IMR-90 (cell line): Measurements from ENCODE around the gene UBE2E2. TPM values are rescaled to one million over a fixed set of nuclear protein-coding genes. Genes with fewer than 3 reads are reported as not detected.

ENCODE experiments used
- ATAC-seq: fragments of 200-7000 bp; cut with Tn5 transposase; 2 replicates; pipeline ENCODE4 v1.9.1; 2020; ENCODE audit warnings: low read depth, mild to moderate bottlenecking, moderate library complexity
- BruUV-seq: library from RNA; stranded (reverse); fragments of 400-500 nt; replicated peaks from 2 replicates; lab custom pipeline; 2021; lab: Mats Ljungman, UMichigan
- CTCF ChIA-PET: fragments of 300-600 bp; formaldehyde crosslinking; extraction: SDS; loops from one replicate; lab custom pipeline; 2021; ENCODE audit warnings: antibody characterized with exemption; lab: Yijun Ruan, JAX
- POLR2A ChIA-PET: fragments of 300-600 bp; sonication (Branson Sonifier 250); formaldehyde crosslinking; loops from one replicate; lab custom pipeline; 2022; ENCODE audit warnings: antibody characterized with exemption; ENCODE audit not compliant: unreplicated experiment; lab: Charles Lee
- DNase-seq: peaks from one replicate; pipeline ENCODE4 v3.0.0; 2013
- H2AFZ ChIP-seq: replicated peaks from 2 replicates; pipeline ENCODE3; 2013; ENCODE audit warnings: low read length, mild to moderate bottlenecking; ENCODE audit not compliant: poor library complexity
- H2AK5ac ChIP-seq: 2 replicates; pipeline ENCODE4 v1.6.1; 2013; ENCODE audit warnings: low read depth, low read length, inconsistent platforms
- H2AK9ac ChIP-seq: replicated peaks from 2 replicates; pipeline ENCODE3; 2013; ENCODE audit warnings: mild to moderate bottlenecking, low read depth, low read length, moderate library complexity; ENCODE audit not compliant: poor library complexity
- H2BK120ac ChIP-seq: 2 replicates; pipeline ENCODE4 v1.6.1; 2013; ENCODE audit warnings: low read depth, low read length, inconsistent platforms
- H2BK15ac ChIP-seq: 3 replicates; pipeline ENCODE4 v1.6.1; 2013; ENCODE audit warnings: low read depth, low read length, inconsistent platforms
- H2BK20ac ChIP-seq: 2 replicates; pipeline ENCODE4 v1.6.1; 2013; ENCODE audit warnings: low read depth, mild to moderate bottlenecking, inconsistent platforms, low read length, moderate library complexity
- H2BK5ac ChIP-seq: 2 replicates; pipeline ENCODE4 v1.6.1; 2013; ENCODE audit warnings: mild to moderate bottlenecking, low read depth, low read length, inconsistent platforms; ENCODE audit not compliant: poor library complexity, severe bottlenecking
- H3K14ac ChIP-seq: replicated peaks from 2 replicates; pipeline ENCODE4 v1.6.1; 2013; ENCODE audit warnings: low read depth, low read length, inconsistent platforms
- H3K18ac ChIP-seq: 2 replicates; pipeline ENCODE4 v1.6.1; 2013; ENCODE audit warnings: low read depth, low read length, control low read depth
- H3K23ac ChIP-seq: 2 replicates; pipeline ENCODE4 v1.6.1; 2013; ENCODE audit warnings: low read depth, low read length, inconsistent platforms
- H3K27ac ChIP-seq: 2 replicates; pipeline ENCODE4 v1.5.1; 2013; ENCODE audit warnings: mild to moderate bottlenecking, control low read depth, low read length; ENCODE audit not compliant: insufficient read depth
- H3K27me3 ChIP-seq: 2 replicates; pipeline ENCODE4 v1.6.1; 2013; ENCODE audit warnings: low read length; ENCODE audit not compliant: control insufficient read depth, insufficient read depth
- H3K36me3 ChIP-seq: 2 replicates; pipeline ENCODE4 v1.6.1; 2013; ENCODE audit warnings: low read length, mixed read lengths; ENCODE audit not compliant: control insufficient read depth, insufficient read depth
- H3K4ac ChIP-seq: 2 replicates; pipeline ENCODE4 v1.6.1; 2013; ENCODE audit warnings: low read depth, low read length, inconsistent platforms
- H3K4me1 ChIP-seq: 2 replicates; pipeline ENCODE4 v1.6.1; 2013; ENCODE audit warnings: low read length, mixed read lengths; ENCODE audit not compliant: control insufficient read depth, insufficient read depth
- H3K4me2 ChIP-seq: 2 replicates; pipeline ENCODE4 v1.6.1; 2013; ENCODE audit warnings: low read depth, mild to moderate bottlenecking, control low read depth, low read length, moderate library complexity
- H3K4me3 ChIP-seq: 2 replicates; pipeline ENCODE4 v1.5.1; 2013; ENCODE audit warnings: low read depth, mild to moderate bottlenecking, control low read depth, low read length, moderate library complexity; ENCODE audit not compliant: insufficient read depth
- H3K56ac ChIP-seq: 2 replicates; pipeline ENCODE4 v1.6.1; 2013; ENCODE audit warnings: low read length, inconsistent platforms; ENCODE audit not compliant: insufficient read depth; ENCODE audit errors: extremely low read depth
- H3K79me1 ChIP-seq, 2 experiments: 2 replicates each; pipeline ENCODE4 v1.6.1; 2013; ENCODE audit warnings: low read length in 2 of 2, inconsistent platforms in 1 of 2, low read depth in 1 of 2
- H3K9ac ChIP-seq: 2 replicates; pipeline ENCODE4 v1.6.1; 2013; ENCODE audit warnings: low read depth, low read length, control low read depth
- H3K9me1 ChIP-seq: 2 replicates; pipeline ENCODE4 v1.6.1; 2013; ENCODE audit warnings: low read length, inconsistent platforms; ENCODE audit not compliant: insufficient read depth
- H3K9me3 ChIP-seq: 2 replicates; pipeline ENCODE4 v1.6.1; 2013; ENCODE audit warnings: low read length; ENCODE audit not compliant: control insufficient read depth, insufficient read depth
- H4K20me1 ChIP-seq: 2 replicates; pipeline ENCODE4 v1.6.1; 2013; ENCODE audit warnings: low read length, inconsistent platforms; ENCODE audit not compliant: insufficient read depth
- H4K5ac ChIP-seq: 2 replicates; pipeline ENCODE4 v1.6.1; 2013; ENCODE audit warnings: mild to moderate bottlenecking, low read depth, low read length, control low read depth
- H4K8ac ChIP-seq, 2 experiments: 2 replicates each; pipeline ENCODE4 v1.6.1; 2013; ENCODE audit warnings: low read depth in 2 of 2, low read length in 2 of 2, control low read depth in 1 of 2, inconsistent platforms in 1 of 2
- H4K91ac ChIP-seq: 2 replicates; pipeline ENCODE4 v1.6.1; 2013; ENCODE audit warnings: low read depth, low read length, inconsistent platforms; ENCODE audit not compliant: insufficient read depth
- BHLHE40 ChIP-seq: fragments of 150-350 bp; IDR thresholded peaks from 2 replicates; pipeline ENCODE4 v1.6.1; 2016; ENCODE audit warnings: mild to moderate bottlenecking, low read depth, low read length
- CEBPB ChIP-seq: IDR thresholded peaks from 2 replicates; pipeline ENCODE4 v1.6.1; 2012; ENCODE audit warnings: low read depth, low read length, improper control_type of control experiment
- CHD1 ChIP-seq: IDR thresholded peaks from 2 replicates; pipeline ENCODE4 v1.6.1; 2012; ENCODE audit warnings: low read depth, low read length, improper control_type of control experiment
- FOS ChIP-seq: fragments of 150-350 bp; IDR thresholded peaks from 2 replicates; pipeline ENCODE4 v1.6.1; 2016; ENCODE audit warnings: low read depth, low read length
- MAFK ChIP-seq: IDR thresholded peaks from 2 replicates; pipeline ENCODE4 v1.6.1; 2012; ENCODE audit warnings: low read depth, low read length, improper control_type of control experiment
- MAZ ChIP-seq: IDR thresholded peaks from 2 replicates; pipeline ENCODE4 v1.6.1; 2012; ENCODE audit warnings: low read depth, mild to moderate bottlenecking, low read length, improper control_type of control experiment, moderate library complexity, borderline replicate concordance
- MXI1 ChIP-seq: IDR thresholded peaks from 2 replicates; pipeline ENCODE4 v1.6.1; 2012; ENCODE audit warnings: low read depth, mild to moderate bottlenecking, low read length, moderate library complexity, borderline replicate concordance
- NFE2L2 ChIP-seq: fragments of 150-350 bp; IDR thresholded peaks from 2 replicates; pipeline ENCODE4 v1.6.1; 2016; ENCODE audit warnings: low read depth, mild to moderate bottlenecking, low read length
- POLR2A ChIP-seq: IDR thresholded peaks from 2 replicates; pipeline ENCODE4 v1.6.1; 2012; ENCODE audit warnings: mild to moderate bottlenecking, low read depth, low read length
- RAD21 ChIP-seq: IDR thresholded peaks from 2 replicates; pipeline ENCODE4 v1.6.1; 2012; ENCODE audit warnings: low read length, improper control_type of control experiment
- RCOR1 ChIP-seq: IDR thresholded peaks from 2 replicates; pipeline ENCODE4 v1.6.1; 2012; ENCODE audit warnings: mild to moderate bottlenecking, low read length, improper control_type of control experiment; ENCODE audit not compliant: insufficient replicate concordance
- RFX5 ChIP-seq: IDR thresholded peaks from 2 replicates; pipeline ENCODE4 v1.8.0; 2012; ENCODE audit warnings: low read depth, mild to moderate bottlenecking, low read length, moderate library complexity
- SMC3 ChIP-seq: fragments of 150-350 bp; IDR thresholded peaks from 2 replicates; pipeline ENCODE4 v1.6.1; 2016; ENCODE audit warnings: low read depth, mild to moderate bottlenecking, antibody characterized with exemption, low read length, moderate library complexity
- WGBS, 2 experiments: methylation state at CpG; one replicate each; pipeline versions ENCODE4 v1.1.5 to v1.1.7; 2013; ENCODE audit warnings: missing lambda C conversion rate in 2 of 2; ENCODE audit not compliant: insufficient read length in 1 of 2; ENCODE audit errors: extremely low coverage in 2 of 2; 5-methylcytosine and 5-hydroxymethylcytosine counted together
- dilution Hi-C: fragments of 300-500 bp; cut with HindIII; formaldehyde crosslinking; loops from one replicate; pipeline ENCODE4 v1.14.3; 2018; ENCODE audit warnings: low sequenced_read_pairs; ENCODE audit not compliant: unreplicated experiment
- in situ Hi-C: fragments of 300-500 bp; cut with MboI; formaldehyde crosslinking; loops from 3 replicates; pipeline ENCODE4 v1.14.3; 2019; ENCODE audit warnings: low sequenced_read_pairs, inconsistent platforms, mixed read lengths
- intact Hi-C: fragments of 100-400 bp; cut with micrococcal nuclease; formaldehyde crosslinking; loops from 2 replicates; pipeline ENCODE4 v1.10.0; 2022
- polyA plus RNA-seq, 3 experiments: library from polyadenylated mRNA; depleted of rRNA; stranded (reverse); fragments of >200 nt; gene quantifications; 2 replicates each; pipeline ENCODE4 v1.2.3, GENCODE V29; 2012; ENCODE audit warnings: low replicate concordance in 1 of 3
- total RNA-seq: library from RNA; depleted of rRNA; stranded (reverse); fragments of >200 nt; gene quantifications from 2 replicates; pipeline ENCODE4 v1.2.3, GENCODE V29; 2012
- TF ChIP-seq, protein P1 (sequence below): conservative IDR thresholded peaks from 2 replicates; pipeline ENCODE4 v1.5.1; 2012; ENCODE audit warnings: mild to moderate bottlenecking, low read depth, low read length, improper control_type of control experiment
- TF ChIP-seq, protein P2 (sequence below): fragments of 150-350 bp; IDR thresholded peaks from 2 replicates; pipeline ENCODE4 v1.6.1; 2017; ENCODE audit warnings: mild to moderate bottlenecking, antibody characterized with exemption, low read length, low read depth
- TF ChIP-seq, protein P3 (sequence below): fragments of 150-350 bp; IDR thresholded peaks from 2 replicates; pipeline ENCODE4 v1.6.1; 2016; ENCODE audit warnings: low read depth, mild to moderate bottlenecking, low read length, moderate library complexity, borderline replicate concordance

The UBE2E2 gene
- total and polyA plus RNA-seq, 2 of the 4 experiments (the other 2 are of a cell fraction) = 18.6 to 32.7 TPM

DNA sequence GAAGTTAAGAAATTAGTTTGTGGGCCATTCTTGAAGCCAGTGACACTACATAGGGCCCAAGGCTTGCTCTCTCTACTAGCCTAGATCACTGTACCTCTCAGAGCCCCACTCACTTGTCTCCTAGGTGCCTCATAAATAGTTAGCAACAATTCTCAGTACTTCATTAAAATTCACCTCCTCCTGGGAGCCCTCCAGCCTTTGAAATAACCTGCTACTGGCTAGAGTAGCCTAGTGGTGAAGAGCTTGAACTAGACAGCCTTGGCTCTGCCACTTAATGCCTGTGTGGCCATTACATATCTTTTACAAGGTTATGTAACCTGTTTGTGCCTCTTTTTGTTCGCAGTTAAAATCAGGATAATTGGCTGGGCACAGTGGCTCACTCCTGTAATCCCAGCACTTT is 89.3 kb downstream of the UBE2E2 start:
- H3K4me1 ChIP-seq = no peaks in the 10 kb centered on the region
- DNase-seq (no peak), ATAC-seq (no peak)
- no peak overlapping the region for H4K5ac ChIP-seq
- no peak overlapping the region for H2AK5ac ChIP-seq
- no TSS peak for BruUV-seq
- H2BK120ac ChIP-seq = no peak overlapping the region
- H3K14ac ChIP-seq = no peak overlapping the region
- no peak overlapping the region for H4K91ac ChIP-seq
- in situ Hi-C loops = no loop called here
- no peak overlapping the region for H2AFZ ChIP-seq
- no peak overlapping the region for H3K56ac ChIP-seq
- no peak overlapping the region for H3K23ac ChIP-seq
- H3K27me3 ChIP-seq = no peaks in the 10 kb centered on the region
- no peak overlapping the region for H3K9ac ChIP-seq
- H3K4me3 ChIP-seq = no peak overlapping the region
- no peaks in the 10 kb centered on the region for H3K36me3 ChIP-seq
- H2BK5ac ChIP-seq = no peak overlapping the region
- 0 out of 2 replicates have a peak, but pooled peaks cover 4% of the 10 kb centered on the region for H3K9me1 ChIP-seq
- H3K18ac ChIP-seq = no peak overlapping the region
- TF ChIP-seq FOS = no peak
- TF ChIP-seq, protein P1, sequence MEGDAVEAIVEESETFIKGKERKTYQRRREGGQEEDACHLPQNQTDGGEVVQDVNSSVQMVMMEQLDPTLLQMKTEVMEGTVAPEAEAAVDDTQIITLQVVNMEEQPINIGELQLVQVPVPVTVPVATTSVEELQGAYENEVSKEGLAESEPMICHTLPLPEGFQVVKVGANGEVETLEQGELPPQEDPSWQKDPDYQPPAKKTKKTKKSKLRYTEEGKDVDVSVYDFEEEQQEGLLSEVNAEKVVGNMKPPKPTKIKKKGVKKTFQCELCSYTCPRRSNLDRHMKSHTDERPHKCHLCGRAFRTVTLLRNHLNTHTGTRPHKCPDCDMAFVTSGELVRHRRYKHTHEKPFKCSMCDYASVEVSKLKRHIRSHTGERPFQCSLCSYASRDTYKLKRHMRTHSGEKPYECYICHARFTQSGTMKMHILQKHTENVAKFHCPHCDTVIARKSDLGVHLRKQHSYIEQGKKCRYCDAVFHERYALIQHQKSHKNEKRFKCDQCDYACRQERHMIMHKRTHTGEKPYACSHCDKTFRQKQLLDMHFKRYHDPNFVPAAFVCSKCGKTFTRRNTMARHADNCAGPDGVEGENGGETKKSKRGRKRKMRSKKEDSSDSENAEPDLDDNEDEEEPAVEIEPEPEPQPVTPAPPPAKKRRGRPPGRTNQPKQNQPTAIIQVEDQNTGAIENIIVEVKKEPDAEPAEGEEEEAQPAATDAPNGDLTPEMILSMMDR = no peak
- TF ChIP-seq RFX5 = no peak
- TF ChIP-seq MAFK = no peak
- no peak for TF ChIP-seq RAD21
- no peak for TF ChIP-seq CEBPB
- TF ChIP-seq MXI1 = no peak
- no peak for TF ChIP-seq MAZ
- TF ChIP-seq CHD1 = no peak
- TF ChIP-seq POLR2A = no peak
- TF ChIP-seq BHLHE40 = no peak
- no peak for TF ChIP-seq RCOR1
- TF ChIP-seq NFE2L2 = no peak
- TF ChIP-seq, protein P2, sequence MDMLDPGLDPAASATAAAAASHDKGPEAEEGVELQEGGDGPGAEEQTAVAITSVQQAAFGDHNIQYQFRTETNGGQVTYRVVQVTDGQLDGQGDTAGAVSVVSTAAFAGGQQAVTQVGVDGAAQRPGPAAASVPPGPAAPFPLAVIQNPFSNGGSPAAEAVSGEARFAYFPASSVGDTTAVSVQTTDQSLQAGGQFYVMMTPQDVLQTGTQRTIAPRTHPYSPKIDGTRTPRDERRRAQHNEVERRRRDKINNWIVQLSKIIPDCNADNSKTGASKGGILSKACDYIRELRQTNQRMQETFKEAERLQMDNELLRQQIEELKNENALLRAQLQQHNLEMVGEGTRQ = no peak
- no peak for TF ChIP-seq SMC3
- TF ChIP-seq, protein P3, sequence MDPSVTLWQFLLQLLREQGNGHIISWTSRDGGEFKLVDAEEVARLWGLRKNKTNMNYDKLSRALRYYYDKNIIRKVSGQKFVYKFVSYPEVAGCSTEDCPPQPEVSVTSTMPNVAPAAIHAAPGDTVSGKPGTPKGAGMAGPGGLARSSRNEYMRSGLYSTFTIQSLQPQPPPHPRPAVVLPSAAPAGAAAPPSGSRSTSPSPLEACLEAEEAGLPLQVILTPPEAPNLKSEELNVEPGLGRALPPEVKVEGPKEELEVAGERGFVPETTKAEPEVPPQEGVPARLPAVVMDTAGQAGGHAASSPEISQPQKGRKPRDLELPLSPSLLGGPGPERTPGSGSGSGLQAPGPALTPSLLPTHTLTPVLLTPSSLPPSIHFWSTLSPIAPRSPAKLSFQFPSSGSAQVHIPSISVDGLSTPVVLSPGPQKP = no peak
- H3K79me1 ChIP-seq = peaks cover 0 to 8% of the 10 kb centered on the region in 2 experiments; a peak in 1 of 4 replicates
- intact Hi-C loops = no loop called here
- no peak overlapping the region for H3K27ac ChIP-seq
- no peak overlapping the region for H3K4me2 ChIP-seq
- no peaks in the 10 kb centered on the region for H3K9me3 ChIP-seq
- no peak overlapping the region for H3K4ac ChIP-seq
- WGBS, 2 experiments = no CpG with 5 or more reads among the region's 1 CpG
- dilution Hi-C loops = no loop called here
- H2AK9ac ChIP-seq = no peak overlapping the region
- CTCF ChIA-PET = interaction anchor here (0.6 kb wide), 1 partner anchor 1029 kb away, joined by 3 read pairs; no protein-coding TSS in a partner anchor
- no peak overlapping the region for H2BK20ac ChIP-seq
- H4K20me1 ChIP-seq = no peaks in the 10 kb centered on the region; the same call in 1 of the 2 replicates
- H4K8ac ChIP-seq = no peak overlapping the region
- POLR2A ChIA-PET = no interaction called here
- no peak overlapping the region for H2BK15ac ChIP-seq
